GM13976 (cell line): Measurements from ENCODE around the gene PLCB1.

ENCODE experiments used
- DNase-seq: peaks from one replicate; pipeline ENCODE4 v3.0.0; 2012; ENCODE audit warnings: low spot score
- CTCF ChIP-seq: IDR thresholded peaks from 2 replicates; pipeline ENCODE4 v1.5.1; 2012; ENCODE audit warnings: borderline replicate concordance, mild to moderate bottlenecking; ENCODE audit not compliant: insufficient read depth; ENCODE audit errors: extremely low read depth, missing control alignments, control extremely low read depth
- in situ Hi-C: fragments of 300-500 bp; cut with MboI; formaldehyde crosslinking; loops from one replicate; pipeline ENCODE4 v1.12.0; 2022; ENCODE audit warnings: low sequenced_read_pairs, mixed read lengths, inconsistent platforms; ENCODE audit not compliant: unreplicated experiment

Gene PLCB1

GRCh38 chr20:8366303-8366923, 234.3 kb downstream of the PLCB1 start:
- TF ChIP-seq CTCF, result no peak
- DNase-seq, result no peak
- in situ Hi-C loops, result no loop called here

GRCh38 chr20:8367689-8368088, 235.6 kb downstream of the PLCB1 start:
- no peak for TF ChIP-seq CTCF
- no peak for DNase-seq
- in situ Hi-C loops, result no loop called here

- DNase-seq, result no peak
- TF ChIP-seq CTCF, result no peak
- in situ Hi-C loops, result no loop called here
Measured at GRCh38 chr20:8368670-8369069, 236.6 kb downstream of the PLCB1 start.

GRCh38 chr20:8369311-8369710, 237.2 kb downstream of the PLCB1 start:
- in situ Hi-C loops, result no loop called here
- no peak for TF ChIP-seq CTCF
- DNase-seq, result no peak

GRCh38 chr20:8370774-8371173, 238.7 kb downstream of the PLCB1 start:
- no peak for TF ChIP-seq CTCF
- DNase-seq, result no peak
- in situ Hi-C loops, result no loop called here

- in situ Hi-C loops, result no loop called here
- TF ChIP-seq CTCF, result no peak
- no peak for DNase-seq
Measured at GRCh38 chr20:8372824-8373380, 240.8 kb downstream of the PLCB1 start.
